Lower lobe of right lung (tissue), 2 donors: Measurements from ENCODE around the gene KATNAL1. TPM values are rescaled to one million over a fixed set of nuclear protein-coding genes. Genes with fewer than 3 reads are reported as not detected.
"Not testable (repeated sequence)": the region's sequence is repeated elsewhere in the genome, so short reads cannot be mapped to it uniquely, and the experiment has no call there.

ENCODE experiments used
- ATAC-seq, 2 donors: fragments of 200-7000 bp; cut with Tn5 transposase; one replicate each; pipeline ENCODE4 v1.9.1; 2020 to 2022; ENCODE audit warnings: mild to moderate bottlenecking in 2 of 2, moderate library complexity in 2 of 2
- DNase-seq: peaks from one replicate; pipeline ENCODE4 v3.0.0-alpha.2; 2020
- H3K27ac ChIP-seq: fragments of 200-600 bp; one replicate; pipeline ENCODE4 v1.8.0; 2022
- H3K27me3 ChIP-seq: fragments of 200-600 bp; one replicate; pipeline ENCODE4 v1.8.0; 2022; ENCODE audit warnings: low read depth
- H3K36me3 ChIP-seq: fragments of 200-600 bp; one replicate; pipeline ENCODE4 v1.8.0; 2022; ENCODE audit warnings: mild to moderate bottlenecking
- H3K4me1 ChIP-seq: fragments of 200-600 bp; one replicate; pipeline ENCODE4 v1.8.0; 2022
- H3K4me3 ChIP-seq: fragments of 200-600 bp; one replicate; pipeline ENCODE4 v1.8.0; 2022; ENCODE audit warnings: mild to moderate bottlenecking
- H3K9me3 ChIP-seq: fragments of 200-600 bp; one replicate; pipeline ENCODE4 v1.8.0; 2022
- CTCF ChIP-seq: fragments of 200-600 bp; IDR thresholded peaks from one replicate; pipeline ENCODE4 v1.8.0; 2022; ENCODE audit warnings: antibody characterized with exemption, mild to moderate bottlenecking
- intact Hi-C: fragments of 100-400 bp; cut with DNase I; formaldehyde crosslinking; loops from one replicate; pipeline ENCODE4 v1.11.0; 2022
- total RNA-seq: library from RNA; stranded (reverse); fragmentation: NEBNext Ultra II Directional; extraction: Animal tissue kit (Norgen Biotek cat#: 25700); gene quantifications from one replicate; pipeline ENCODE4 v1.2.1, GENCODE V29; 2021
- donor health status: DM: no; HTN: yes; CAD: no; lungs with severe emphysema.

Gene KATNAL1
- total RNA-seq, 1 donor from 2014 or later: 18.4 TPM

DNA sequence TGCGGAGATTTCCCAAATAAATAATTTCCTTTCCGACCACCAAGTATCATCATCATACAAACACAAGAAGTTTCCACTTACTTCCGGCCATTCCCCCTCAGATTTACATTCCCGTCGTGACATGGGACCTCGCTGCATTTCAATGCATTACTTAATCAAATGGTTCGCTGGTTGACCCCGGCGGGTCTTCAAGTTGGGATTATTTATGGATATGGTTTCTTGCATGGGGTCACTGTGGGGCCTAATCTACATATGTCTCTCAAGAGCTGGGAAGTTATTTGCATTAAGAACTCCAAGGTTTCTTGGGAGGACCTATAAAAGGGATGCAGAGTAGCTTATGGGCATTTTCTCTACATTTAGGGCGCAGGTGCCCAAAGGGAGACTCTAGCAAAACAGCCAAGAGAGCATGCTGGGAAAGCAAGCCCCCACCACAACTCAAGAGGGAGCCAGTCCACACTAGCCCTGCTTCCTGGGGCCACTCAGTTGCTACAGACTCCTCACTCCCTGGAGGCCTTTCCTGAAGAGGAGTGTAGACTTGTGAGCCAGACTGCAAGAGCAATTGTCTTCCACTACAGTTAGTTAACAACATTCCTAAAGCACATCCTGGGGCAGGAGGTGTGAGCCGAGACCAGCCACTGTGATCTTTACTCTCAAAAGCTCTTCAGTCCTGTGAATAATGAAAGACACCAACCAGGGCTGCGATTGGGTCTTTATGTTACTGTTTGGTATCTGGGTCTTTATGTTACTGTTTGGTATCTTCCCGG lies 125.3 kb downstream of the KATNAL1 start:
- TF ChIP-seq CTCF: no peak
- ATAC-seq (no peak), DNase-seq (no peak)
- Histone ChIP-seq H3K4me3 (no peak overlapping the region), H3K27me3 (no peaks in the 10 kb centered on the region), H3K36me3 (no peaks in the 10 kb centered on the region), H3K4me1 (no peaks in the 10 kb centered on the region), H3K27ac (no peak overlapping the region), H3K9me3 (no peaks in the 10 kb centered on the region)
- intact Hi-C loops: no loop called here

GRCh38 chr13:30179597-30180276 lies 127.6 kb downstream of the KATNAL1 start:
- Histone ChIP-seq H3K36me3 (no peaks in the 10 kb centered on the region), H3K9me3 (no peaks in the 10 kb centered on the region), H3K27ac (no peak overlapping the region), H3K27me3 (no peaks in the 10 kb centered on the region), H3K4me3 (no peak overlapping the region), H3K4me1 (no peaks in the 10 kb centered on the region)
- ATAC-seq (peak in 1 of 2 donors; percentile 15), DNase-seq (no peak)
- TF ChIP-seq CTCF: no peak
- intact Hi-C loops: no loop called here

GRCh38 chr13:30178976-30179375 lies 128.4 kb downstream of the KATNAL1 start:
- peak in 1 of 2 donors; percentile 23 for ATAC-seq
- H3K9me3 ChIP-seq: no peaks in the 10 kb centered on the region
- H3K36me3 ChIP-seq: no peaks in the 10 kb centered on the region
- no peaks in the 10 kb centered on the region for H3K4me1 ChIP-seq
- no peak overlapping the region for H3K4me3 ChIP-seq
- no peaks in the 10 kb centered on the region for H3K27me3 ChIP-seq
- TF ChIP-seq CTCF: no peak
- intact Hi-C loops: no loop called here
- H3K27ac ChIP-seq: no peak overlapping the region
- DNase-seq: no peak

DNA sequence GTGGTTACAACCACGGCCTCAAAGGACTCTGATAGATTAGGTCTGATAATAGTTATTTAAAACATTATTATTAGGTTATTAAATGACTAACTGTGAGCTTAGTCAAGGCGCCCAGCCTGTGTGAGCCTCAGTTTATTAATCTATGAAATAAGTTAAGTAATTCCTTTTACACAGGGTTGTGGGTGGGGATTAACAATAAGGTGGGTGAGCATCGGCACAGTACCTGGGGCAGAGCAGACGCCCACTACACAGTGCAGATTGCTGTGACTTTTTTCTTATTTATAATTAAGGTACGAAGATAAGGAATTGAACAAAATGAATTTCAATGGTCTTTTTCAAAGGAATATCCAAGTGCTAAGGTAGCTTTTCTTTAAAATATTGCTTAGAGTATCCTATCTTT lies 132.2 kb downstream of the KATNAL1 start:
- no peak for DNase-seq
- TF ChIP-seq CTCF: no peak
- Histone ChIP-seq H3K4me3 (no peak overlapping the region), H3K27ac (no peak overlapping the region), H3K27me3 (no peaks in the 10 kb centered on the region), H3K4me1 (no peaks in the 10 kb centered on the region), H3K36me3 (no peaks in the 10 kb centered on the region), H3K9me3 (no peaks in the 10 kb centered on the region)
- ATAC-seq: no peak
- intact Hi-C loops: no loop called here

- DNase-seq, H3K27ac ChIP-seq, H3K9me3 ChIP-seq, ATAC-seq, H3K4me3 ChIP-seq, H3K27me3 ChIP-seq, H3K4me1 ChIP-seq, H3K36me3 ChIP-seq, intact Hi-C loops: not testable (repeated sequence)
Measured at GRCh38 chr13:30174250-30174649, 133.1 kb downstream of the KATNAL1 start.

DNA sequence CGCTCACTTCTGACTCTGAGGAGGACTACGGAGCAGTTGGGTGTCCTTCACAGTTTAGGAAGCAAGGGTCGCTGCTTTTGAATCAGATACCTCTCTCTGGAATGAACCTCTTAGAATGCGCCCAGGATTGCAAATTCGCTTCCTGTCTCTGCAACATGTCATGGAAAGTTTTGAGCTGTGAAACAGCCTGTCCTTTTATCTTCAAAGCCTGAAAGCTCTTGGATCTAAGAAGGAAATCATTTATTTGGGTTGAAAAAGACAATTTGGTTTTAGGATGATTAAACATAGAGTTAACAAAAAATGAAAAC lies 134.1 kb downstream of the KATNAL1 start:
- H3K9me3 ChIP-seq: no peaks in the 10 kb centered on the region
- no peaks in the 10 kb centered on the region for H3K27me3 ChIP-seq
- H3K4me3 ChIP-seq: no peak overlapping the region
- intact Hi-C loops: no loop called here
- H3K36me3 ChIP-seq: no peaks in the 10 kb centered on the region
- ATAC-seq (no peak), DNase-seq (no peak)
- no peak for TF ChIP-seq CTCF
- H3K4me1 ChIP-seq: no peaks in the 10 kb centered on the region
- H3K27ac ChIP-seq: no peak overlapping the region
